Bronchial epithelial cell (primary cell): ENCODE results near the gene DAAM1. TPM values are rescaled to one million over a fixed set of nuclear protein-coding genes. Genes with fewer than 3 reads are reported as not detected.

Experiments used
- DNase-seq: peaks from one replicate; pipeline ENCODE4 v3.0.0-alpha.2; 2010; ENCODE audit warnings: low read depth
- FAIRE-seq: peaks from 2 replicates; lab custom pipeline; 2011; peaks lifted over from hg19 to GRCh38; lab: Jason Lieb, UNC
- H3K27me3 ChIP-seq: 2 replicates; pipeline ENCODE4 v1.5.1; 2011; ENCODE audit warnings: low read length; ENCODE audit not compliant: control insufficient read depth, insufficient read depth
- H3K36me3 ChIP-seq: 2 replicates; pipeline ENCODE4 v1.5.1; 2011; ENCODE audit warnings: low read length; ENCODE audit not compliant: control insufficient read depth, insufficient read depth
- H3K4me3 ChIP-seq: 2 replicates; pipeline ENCODE4 v1.5.1; 2011; ENCODE audit warnings: mild to moderate bottlenecking, low read depth, low read length, control low read depth
- CTCF ChIP-seq: IDR thresholded peaks from 2 replicates; pipeline ENCODE4 v1.5.1; 2011; ENCODE audit warnings: mild to moderate bottlenecking, moderate library complexity, low read length, control low read depth, inconsistent platforms; ENCODE audit not compliant: insufficient read depth, severe bottlenecking
- total RNA-seq: library from RNA; depleted of rRNA; stranded (reverse); fragments of >200 nt; gene quantifications from 2 replicates; pipeline ENCODE4 v1.2.1, GENCODE V29; 2014

The DAAM1 gene
- total RNA-seq, 1 donor from 2014 or later: 16.6 TPM

- no peaks in the 10 kb centered on the region for H3K36me3 ChIP-seq
- H3K4me3 ChIP-seq: no peak overlapping the region
- no peaks in the 10 kb centered on the region for H3K27me3 ChIP-seq
- no peak for TF ChIP-seq CTCF
- DNase-seq (no peak), FAIRE-seq (no peak)
Observed at GRCh38 chr14:59318908-59319307, 130.4 kb downstream of the DAAM1 start.

DNA sequence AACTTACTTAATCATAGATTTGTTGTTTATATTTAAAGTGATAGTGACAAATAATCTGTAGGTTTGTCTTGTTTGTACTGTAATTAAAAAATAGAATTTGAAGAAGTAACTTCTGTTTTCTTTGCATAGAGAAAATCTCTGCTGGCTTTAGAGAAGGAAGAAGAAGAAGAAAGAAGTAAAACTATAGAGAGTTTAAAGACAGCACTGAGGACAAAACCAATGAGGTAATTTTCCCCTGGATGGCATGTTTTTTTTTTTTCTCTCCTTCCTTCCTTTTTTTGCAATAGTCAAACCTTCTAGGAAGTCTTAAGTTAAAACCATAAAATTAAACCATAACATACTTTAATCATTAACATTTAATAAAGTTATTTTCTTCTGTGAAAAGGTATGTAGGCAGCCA lies 131.9 kb downstream of the DAAM1 start:
- no peak for DNase-seq
- FAIRE-seq: no peak
- Histone ChIP-seq H3K4me3 (no peak overlapping the region), H3K36me3 (no peaks in the 10 kb centered on the region), H3K27me3 (no peaks in the 10 kb centered on the region)
- TF ChIP-seq CTCF: no peak

DNA sequence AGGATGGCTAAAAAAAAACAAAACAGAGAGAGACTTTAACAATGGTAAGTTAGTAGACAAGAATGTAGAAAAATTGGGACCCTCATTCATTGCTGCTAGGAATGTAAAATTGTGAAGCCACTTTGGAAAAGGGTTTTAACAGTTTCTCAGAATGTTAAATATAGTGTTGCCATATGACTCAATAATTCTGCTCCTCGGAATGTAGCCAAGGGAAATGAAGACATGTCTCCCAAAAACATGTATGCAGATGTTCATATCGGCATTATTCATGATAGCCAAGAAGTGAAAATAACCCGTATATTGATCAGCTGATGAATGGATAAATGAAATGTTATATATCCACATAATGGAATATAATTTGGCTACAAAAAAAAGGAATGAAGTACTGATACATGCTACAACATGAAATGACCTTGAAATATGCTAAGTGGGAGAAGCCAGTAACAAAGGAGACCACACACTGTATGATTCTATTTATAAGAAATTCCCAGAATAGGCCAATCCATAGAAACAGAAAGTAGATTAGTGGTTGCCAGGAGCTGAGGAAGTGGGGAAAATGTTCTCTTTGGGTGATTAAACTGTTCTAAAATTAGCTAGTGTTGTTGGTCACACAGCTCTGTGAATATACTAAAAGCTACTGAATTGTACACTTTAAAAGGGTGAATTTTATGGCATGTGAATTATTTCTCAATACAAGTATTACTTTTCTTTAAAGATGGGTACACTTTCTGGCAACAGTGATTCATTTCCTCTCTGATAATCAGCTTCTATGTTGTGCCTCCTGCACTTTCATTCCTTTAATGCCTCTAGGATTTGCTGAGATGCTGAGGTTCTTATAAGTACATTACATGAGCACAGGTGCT lies 132.5 kb downstream of the DAAM1 start:
- Histone ChIP-seq H3K36me3 (peaks cover 2% of the 10 kb centered on the region), H3K4me3 (no peak overlapping the region), H3K27me3 (no peaks in the 10 kb centered on the region)
- FAIRE-seq: no peak
- DNase-seq: peak; percentile 83
- TF ChIP-seq CTCF: no peak

- H3K4me3 ChIP-seq: no peak overlapping the region
- H3K27me3 ChIP-seq: no peaks in the 10 kb centered on the region
- TF ChIP-seq CTCF: no peak
- FAIRE-seq (no peak), DNase-seq (no peak)
- H3K36me3 ChIP-seq: peaks cover 2% of the 10 kb centered on the region
Observed at GRCh38 chr14:59321626-59321949, 133.1 kb downstream of the DAAM1 start.

DNA sequence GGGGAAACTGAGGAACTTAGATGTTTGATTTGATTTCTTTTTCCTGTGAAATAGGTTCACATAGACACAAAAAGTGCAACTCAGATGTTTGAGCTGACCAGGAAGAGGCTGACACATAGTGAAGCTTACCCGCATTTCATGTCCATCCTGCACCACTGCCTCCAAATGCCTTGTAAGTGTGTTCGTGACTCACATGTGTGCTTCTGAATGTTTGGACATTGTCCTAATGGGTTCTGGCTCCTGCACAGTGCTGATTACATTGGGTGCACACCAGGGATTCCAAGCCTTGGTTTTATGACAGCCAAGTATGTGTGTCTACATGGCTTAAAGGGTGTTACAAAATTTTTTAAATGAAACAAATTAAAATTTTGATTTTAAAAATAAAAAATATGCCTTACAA lies 137.4 kb downstream of the DAAM1 start:
- Histone ChIP-seq H3K27me3 (no peaks in the 10 kb centered on the region), H3K4me3 (no peak overlapping the region), H3K36me3 (peaks cover 7% of the 10 kb centered on the region)
- no peak for DNase-seq
- TF ChIP-seq CTCF: no peak
- FAIRE-seq: no peak

- FAIRE-seq (no peak), DNase-seq (peak; percentile 81)
- Histone ChIP-seq H3K4me3 (no peak overlapping the region), H3K36me3 (peaks cover 10% of the 10 kb centered on the region), H3K27me3 (no peaks in the 10 kb centered on the region)
- no peak for TF ChIP-seq CTCF
Observed at GRCh38 chr14:59328454-59328853, 140.0 kb downstream of the DAAM1 start.
